GM18951 (cell line): ENCODE data around the gene ARIH2.

Experiments used
- POLR2A ChIP-seq: IDR thresholded peaks from 4 replicates; pipeline ENCODE4 v1.6.1; 2011; ENCODE audit warnings: mild to moderate bottlenecking; ENCODE audit not compliant: insufficient read length, insufficient read depth; ENCODE audit errors: extremely low read depth
- in situ Hi-C: fragments of 300-500 bp; cut with MboI; formaldehyde crosslinking; loops from one replicate; pipeline ENCODE4 v1.12.0; 2022; ENCODE audit warnings: low sequenced_read_pairs, mixed read lengths, inconsistent platforms; ENCODE audit not compliant: unreplicated experiment

The ARIH2 gene

DNA sequence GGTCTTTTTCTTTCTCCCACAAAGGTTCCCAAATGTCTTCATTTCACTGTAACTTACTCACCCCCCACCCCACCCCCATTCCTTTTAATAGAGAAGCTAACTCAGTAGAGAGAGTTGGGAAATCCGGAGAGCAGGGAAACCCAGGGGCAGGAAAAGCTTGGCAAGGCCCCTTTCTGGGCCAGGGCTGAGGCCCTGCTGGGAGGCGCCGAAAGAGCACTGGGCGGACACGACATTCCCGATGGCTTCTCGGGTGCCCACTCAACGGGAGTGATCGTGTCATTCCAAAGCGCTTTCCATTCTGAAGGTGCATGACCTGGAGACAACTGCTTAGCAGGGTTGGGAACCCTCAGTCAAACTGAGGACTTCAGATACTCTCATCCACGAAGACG is 101.3 kb downstream of the ARIH2 start:
- TF ChIP-seq POLR2A, result no peak
- in situ Hi-C loops, result no loop called here

DNA sequence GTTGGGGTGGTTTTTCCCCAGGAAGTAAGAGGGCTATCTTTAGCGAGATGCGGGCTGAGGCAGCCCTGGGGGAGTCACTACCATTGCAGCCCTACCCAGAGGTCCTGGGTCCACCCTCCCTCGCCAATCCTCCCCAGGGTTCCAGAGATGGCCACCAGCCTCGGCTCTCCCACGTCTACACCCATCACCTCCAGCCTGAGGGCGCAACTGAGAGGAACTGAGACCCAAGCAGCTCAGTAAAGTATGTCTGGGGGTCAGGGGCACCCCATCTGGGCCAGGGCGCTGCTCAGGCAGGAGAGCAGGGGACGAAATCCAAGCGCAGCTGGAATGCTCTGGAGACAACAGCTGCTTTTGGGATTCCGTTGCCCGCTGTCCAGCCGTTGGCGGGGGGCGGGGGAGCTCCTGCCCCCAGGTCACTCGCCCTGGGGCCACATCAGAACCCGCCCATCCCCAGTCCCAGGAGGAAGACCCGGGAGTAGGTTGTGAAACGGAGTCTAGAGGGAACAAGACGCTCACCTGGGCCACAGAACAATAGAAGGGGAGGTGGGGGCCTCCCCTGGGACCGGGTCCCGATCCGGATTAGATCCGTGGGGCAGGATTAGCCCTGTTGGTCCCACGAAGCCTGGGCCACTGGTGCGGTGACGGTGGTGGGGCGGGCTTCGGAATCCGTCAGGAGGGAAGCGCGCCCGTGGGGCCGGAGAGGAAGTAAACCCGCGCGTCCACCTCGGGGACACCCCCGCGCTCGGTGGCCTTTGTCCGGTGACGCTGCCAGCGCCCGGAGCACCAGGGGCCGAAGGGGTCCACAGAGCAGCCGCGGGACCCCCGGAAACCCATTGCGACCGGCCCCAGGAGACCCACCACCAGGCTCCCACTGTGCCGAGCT is 101.9 kb downstream of the ARIH2 start:
- in situ Hi-C loops, result no loop called here
- peak; percentile 25 for TF ChIP-seq POLR2A

DNA sequence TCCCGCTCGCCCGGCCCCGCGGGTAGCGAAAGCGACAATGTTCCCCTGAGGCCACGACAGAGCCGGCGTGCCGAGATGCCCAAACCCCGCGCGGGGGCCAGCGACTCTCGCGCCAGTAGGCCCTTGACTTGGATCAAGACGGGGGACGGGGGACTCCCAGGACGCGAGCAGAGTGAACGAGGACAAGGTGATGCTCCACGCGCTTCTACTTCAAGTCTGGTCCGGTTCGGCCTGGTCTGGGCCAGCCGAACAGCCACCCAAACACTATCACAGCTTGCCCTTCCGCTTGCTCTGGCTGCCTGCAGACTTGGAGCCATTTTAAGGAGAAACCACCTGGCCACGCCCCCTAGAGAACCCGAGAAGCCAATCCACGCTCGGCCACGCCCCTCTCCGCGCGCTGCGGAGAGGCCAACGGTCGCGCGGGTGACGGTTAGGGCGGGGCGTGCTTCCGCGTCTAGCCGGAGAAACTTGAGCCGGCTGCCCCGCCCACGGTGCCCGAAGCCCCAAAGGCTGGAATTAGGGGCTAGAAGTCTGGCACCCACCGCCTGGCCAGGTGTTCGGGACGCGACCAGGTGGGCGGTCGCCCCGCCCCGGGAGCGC is 102.7 kb downstream of the ARIH2 start:
- peak; percentile 100 for TF ChIP-seq POLR2A
- in situ Hi-C loops, result no loop called here

DNA sequence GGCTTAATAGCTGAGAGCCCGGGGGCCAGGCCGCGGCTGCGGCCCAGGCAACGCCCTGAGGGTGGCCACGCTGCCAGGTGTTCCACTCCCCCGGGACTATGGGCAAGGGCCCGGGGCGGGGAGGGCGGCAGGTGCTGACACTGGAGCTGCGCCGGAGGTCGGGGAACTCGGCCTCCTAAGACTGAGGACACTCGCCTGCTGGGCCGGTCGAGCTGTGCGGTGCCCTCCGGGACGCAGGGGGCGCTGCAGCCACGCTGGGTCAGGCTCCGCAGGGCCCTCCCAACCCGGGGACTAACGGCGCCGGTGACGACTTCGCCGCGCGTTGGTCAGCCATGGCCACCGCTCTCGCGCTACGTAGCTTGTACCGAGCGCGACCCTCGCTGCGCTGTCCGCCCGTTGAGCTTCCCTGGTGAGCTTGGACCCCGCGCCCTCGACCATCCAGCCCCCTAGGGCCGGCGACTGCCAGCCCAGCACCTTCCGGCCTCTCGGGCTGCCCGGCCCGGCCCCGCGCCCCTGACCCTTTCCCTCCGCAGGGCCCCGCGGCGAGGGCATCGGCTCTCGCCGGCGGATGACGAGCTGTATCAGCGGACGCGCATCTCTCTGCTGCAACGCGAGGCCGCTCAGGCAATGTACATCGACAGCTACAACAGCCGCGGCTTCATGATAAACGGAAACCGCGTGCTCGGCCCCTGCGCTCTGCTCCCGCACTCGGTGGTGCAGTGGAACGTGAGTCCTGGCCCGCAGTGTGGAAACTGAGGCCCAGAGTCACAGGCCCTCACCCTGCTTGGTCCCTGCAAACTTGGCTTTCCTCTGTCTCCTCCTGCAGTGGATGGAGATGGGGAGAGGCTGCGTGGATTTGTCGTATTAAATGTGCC is 103.4 kb downstream of the ARIH2 start, which contains the start of gene NDUFAF3:
NDUFAF3 (plus strand) TSS at position 309 of the 875 bp plus-strand sequence; CDS start at position 333, 24 bp downstream.
- peak; percentile 82 for TF ChIP-seq POLR2A
- in situ Hi-C loops, result no loop called here

DNA sequence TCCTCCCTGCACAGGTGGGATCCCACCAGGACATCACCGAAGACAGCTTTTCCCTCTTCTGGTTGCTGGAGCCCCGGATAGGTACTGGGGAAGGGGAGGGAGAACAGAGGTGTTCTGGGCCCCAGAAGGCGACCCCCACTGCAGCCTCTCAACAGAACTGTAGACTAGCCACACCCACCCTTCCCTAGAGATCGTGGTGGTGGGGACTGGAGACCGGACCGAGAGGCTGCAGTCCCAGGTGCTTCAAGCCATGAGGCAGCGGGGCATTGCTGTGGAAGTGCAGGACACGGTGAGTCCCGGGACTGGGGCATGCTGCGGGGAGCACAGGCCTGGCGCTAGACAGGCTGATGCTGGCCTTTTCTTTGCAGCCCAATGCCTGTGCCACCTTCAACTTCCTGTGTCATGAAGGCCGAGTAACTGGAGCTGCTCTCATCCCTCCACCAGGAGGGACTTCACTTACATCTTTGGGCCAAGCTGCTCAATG is 104.1 kb downstream of the ARIH2 start:
- in situ Hi-C loops, result no loop called here
- TF ChIP-seq POLR2A, result no peak

DNA sequence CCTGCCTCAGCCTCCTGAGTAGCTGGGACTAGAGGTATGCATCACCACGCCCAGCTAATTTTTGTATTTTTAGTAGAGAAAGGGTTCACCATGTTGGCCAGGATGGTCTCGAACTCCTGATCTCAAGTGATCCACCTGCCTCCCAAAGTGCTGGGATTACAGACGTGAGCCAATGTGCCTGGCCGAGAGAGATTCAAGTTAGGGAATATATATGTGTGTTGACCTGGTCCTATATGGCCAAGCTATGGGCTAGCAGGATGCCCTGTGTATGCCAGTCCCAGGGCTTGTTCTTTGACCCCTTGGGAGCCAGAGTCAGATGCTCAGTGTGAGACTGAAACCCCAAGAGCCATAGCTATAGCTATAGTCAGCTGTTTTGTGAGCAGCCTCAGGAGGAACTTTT is 105.1 kb downstream of the ARIH2 start:
- in situ Hi-C loops, result no loop called here
- no peak for TF ChIP-seq POLR2A

DNA sequence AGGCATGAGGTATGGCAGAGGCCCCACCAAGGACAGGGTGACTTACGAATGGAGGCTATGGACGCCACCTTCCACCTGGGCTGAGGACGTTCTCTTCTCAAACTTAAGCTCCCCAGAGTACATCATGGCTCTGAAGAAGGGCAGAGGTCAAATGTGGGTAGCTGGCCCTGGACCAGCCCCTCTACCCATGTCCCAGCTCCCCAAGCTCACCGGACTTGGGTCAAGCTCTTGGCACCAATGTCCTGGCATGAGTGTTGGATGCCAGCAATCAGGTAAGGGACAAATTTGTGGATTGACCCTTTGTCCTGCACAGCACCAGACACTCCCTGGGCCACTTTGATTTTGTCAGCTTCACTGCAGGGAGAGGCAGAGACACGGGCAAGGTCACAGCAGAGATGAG is 105.8 kb downstream of the ARIH2 start:
- no peak for TF ChIP-seq POLR2A
- in situ Hi-C loops, result no loop called here

DNA sequence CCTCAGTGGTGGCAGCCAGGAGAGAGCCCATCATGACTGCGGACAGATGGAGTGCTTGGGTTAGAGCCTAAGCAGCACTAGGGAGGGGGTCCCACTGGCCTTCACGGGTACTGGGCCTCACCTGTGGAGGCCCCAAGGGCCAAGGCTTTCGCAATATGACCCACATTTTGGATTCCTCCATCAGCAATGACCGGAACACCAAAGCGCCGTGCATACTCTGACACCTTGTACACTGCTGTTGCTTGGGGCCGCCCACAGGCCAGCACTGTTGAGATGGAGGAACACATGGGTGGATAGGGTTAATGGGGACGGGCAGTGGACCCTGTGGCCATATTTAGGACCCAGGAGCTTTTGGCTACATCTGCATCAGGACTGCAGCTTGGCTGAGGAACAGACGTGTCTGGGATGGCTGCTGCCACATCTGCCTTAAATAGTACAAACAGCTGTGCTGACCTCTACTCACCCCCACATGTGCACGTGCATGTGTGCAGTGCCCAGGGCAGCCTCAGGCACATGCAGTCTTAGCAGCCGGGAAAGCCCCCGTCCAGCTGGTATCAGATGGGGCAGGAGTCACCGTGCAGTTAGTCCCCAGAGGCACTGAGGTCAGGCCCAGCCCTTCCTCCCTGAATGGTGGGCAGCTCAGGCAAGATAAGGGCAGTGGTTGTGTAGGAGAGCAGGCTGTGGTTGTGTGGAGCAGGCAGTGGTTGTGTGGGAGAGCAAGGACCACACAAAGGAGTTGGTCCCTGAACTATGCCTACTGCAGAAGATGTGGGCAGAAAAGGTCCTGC is 106.6 kb downstream of the ARIH2 start:
- peak; percentile 32 for TF ChIP-seq POLR2A
- in situ Hi-C loops, result no loop called here

DNA sequence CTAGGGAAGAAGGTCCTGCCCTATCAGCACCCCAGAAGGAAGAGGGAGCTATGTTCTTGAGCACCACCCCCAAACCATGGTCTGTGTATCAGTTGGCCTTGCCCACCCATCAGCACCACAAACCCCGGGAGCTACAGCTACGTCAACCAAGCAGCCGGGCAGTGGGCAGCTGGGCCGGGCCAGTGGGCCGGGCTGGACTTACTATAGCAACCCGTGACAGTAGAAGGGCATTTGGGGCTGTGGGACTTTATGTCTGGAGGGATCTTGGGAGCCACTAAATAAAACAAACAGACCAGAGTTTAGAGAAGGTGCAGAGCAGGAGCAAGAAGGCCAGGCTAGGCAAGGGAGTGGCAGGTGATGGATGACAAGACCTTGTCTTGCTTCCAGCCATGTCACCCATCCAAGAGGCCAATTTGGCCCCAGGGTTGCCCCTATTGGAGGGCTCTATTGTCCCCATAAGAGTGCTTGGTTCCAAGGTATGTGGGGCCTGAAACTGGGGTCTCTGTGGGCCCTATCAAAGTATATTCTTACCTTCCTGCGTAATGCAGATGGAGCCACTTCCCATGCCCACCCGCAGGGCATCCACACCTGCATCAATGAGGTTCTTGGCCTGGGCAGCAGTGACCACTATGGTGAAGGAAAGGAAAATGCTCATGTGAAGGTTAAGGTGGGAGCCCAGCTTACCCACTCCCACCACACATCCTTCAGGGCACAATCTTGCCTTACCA is 107.3 kb downstream of the ARIH2 start:
- in situ Hi-C loops, result no loop called here
- TF ChIP-seq POLR2A, result peak; percentile 10

DNA sequence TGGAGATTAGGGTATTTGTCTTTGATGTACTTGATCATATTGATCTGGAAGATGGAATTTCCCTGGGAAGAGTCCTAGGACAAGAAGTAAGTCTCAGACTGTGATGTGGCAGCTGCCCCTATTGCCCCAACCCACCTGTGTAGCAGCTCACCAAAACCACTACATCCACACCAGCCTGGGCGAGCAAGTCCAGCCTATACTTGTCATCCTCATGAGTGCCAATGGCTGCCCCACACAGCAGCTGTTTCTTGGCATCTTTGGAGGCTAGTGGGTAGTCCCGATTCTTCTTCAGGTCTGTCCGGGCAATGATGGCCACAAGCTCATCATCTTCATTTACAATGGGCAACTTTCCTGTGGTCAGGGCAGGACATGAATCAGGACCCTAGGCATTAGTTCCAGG is 107.9 kb downstream of the ARIH2 start:
- in situ Hi-C loops, result no loop called here
- TF ChIP-seq POLR2A, result no peak

DNA sequence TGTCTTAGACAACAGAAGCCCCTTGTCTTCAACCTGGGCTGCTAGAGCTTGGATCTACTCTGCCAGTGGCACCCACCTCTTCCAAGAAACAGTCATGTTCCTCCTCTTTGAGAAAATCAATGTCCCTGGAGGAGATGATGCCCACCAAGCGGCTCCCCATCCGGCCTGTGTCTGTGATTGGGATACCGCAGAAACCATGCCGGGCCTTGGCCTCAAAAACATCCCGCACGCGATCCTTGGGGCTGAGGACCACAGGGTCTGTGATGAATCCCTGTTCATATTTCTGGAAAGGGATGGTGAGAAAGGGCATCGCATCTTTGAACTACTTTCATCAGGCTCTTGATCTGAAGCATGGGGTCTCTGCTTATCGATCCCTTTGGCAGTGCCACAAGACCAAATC is 109.0 kb downstream of the ARIH2 start:
- peak; percentile 38 for TF ChIP-seq POLR2A
- in situ Hi-C loops, result no loop called here

DNA sequence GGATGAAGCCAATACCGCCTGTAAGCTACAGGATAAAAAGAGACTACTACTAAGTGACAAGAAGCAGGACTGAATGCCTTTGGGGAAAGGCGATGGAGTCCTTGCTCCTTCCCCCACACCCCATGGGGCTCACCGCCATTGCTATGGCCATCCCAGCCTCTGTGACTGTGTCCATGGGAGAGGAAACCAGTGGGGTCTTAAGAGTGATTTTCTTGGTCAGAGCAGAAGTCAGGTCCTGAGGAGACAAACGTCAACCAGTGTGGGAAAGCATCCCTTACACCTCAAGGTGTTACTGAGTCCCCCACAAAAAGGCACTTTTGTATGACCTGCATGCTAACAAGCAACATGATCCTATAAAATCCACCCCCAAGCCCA is 109.6 kb downstream of the ARIH2 start:
- no peak for TF ChIP-seq POLR2A
- in situ Hi-C loops, result no loop called here
